PC-3 (cell line): ENCODE measurements around the gene ZBTB7C. TPM values are rescaled to one million over a fixed set of nuclear protein-coding genes. Genes with fewer than 3 reads are reported as not detected.

Experiments used
- ATAC-seq: fragments of 200-7000 bp; cut with Tn5 transposase; 2 replicates; pipeline ENCODE4 v1.9.1; 2020; ENCODE audit warnings: mild to moderate bottlenecking, moderate library complexity
- BruUV-seq: library from RNA; stranded (reverse); fragments of 400-500 nt; replicated peaks from 2 replicates; lab custom pipeline; 2021; lab: Mats Ljungman, UMichigan
- CTCF ChIA-PET: fragments of 300-600 bp; sonication (Branson Sonifier 250); formaldehyde crosslinking; loops from one replicate; lab custom pipeline; 2022; ENCODE audit warnings: antibody characterized with exemption; lab: Charles Lee
- POLR2A ChIA-PET: fragments of 300-600 bp; sonication (Branson Sonifier 250); formaldehyde crosslinking; loops from one replicate; lab custom pipeline; 2022; ENCODE audit warnings: antibody characterized with exemption; ENCODE audit not compliant: unreplicated experiment; lab: Charles Lee
- DNase-seq: peaks from one replicate; pipeline ENCODE4 v3.0.0-alpha.2; 2015
- H2AFZ ChIP-seq: fragments of 300-600 bp; sonication (generic); 2 replicates; pipeline ENCODE4 v1.6.0; 2016; ENCODE audit warnings: antibody characterized with exemption, low read length
- H3F3A ChIP-seq: fragments of 300-600 bp; sonication (generic); one replicate; pipeline ENCODE4 v1.6.0; 2017; ENCODE audit warnings: antibody characterized with exemption, low read length, control low read depth, mild to moderate bottlenecking; ENCODE audit not compliant: unreplicated experiment
- H3K27ac ChIP-seq: fragments of 300-600 bp; sonication (generic); 2 replicates; pipeline ENCODE4 v1.5.1; 2016; ENCODE audit warnings: mild to moderate bottlenecking, low read length
- H3K27me3 ChIP-seq: fragments of 300-600 bp; sonication (generic); 2 replicates; pipeline ENCODE4 v1.6.1; 2016; ENCODE audit warnings: low read length, mixed read lengths
- H3K36me3 ChIP-seq: fragments of 300-600 bp; sonication (generic); 2 replicates; pipeline ENCODE4 v1.6.1; 2016; ENCODE audit warnings: low read depth, mixed run types, low read length, mixed read lengths
- H3K4me1 ChIP-seq: fragments of 300-600 bp; sonication (generic); 2 replicates; pipeline ENCODE4 v1.5.1; 2016; ENCODE audit warnings: low read length; ENCODE audit not compliant: insufficient read depth
- H3K4me2 ChIP-seq: fragments of 300-600 bp; sonication (generic); 2 replicates; pipeline ENCODE4 v1.6.0; 2016; ENCODE audit warnings: low read length
- H3K4me3 ChIP-seq: fragments of 300-600 bp; sonication (generic); 2 replicates; pipeline ENCODE4 v1.5.1; 2016; ENCODE audit warnings: mild to moderate bottlenecking, low read length, mixed read lengths
- H3K79me2 ChIP-seq: fragments of 300-600 bp; sonication (generic); 2 replicates; pipeline ENCODE4 v1.6.1; 2017; ENCODE audit warnings: low read length, mixed read lengths
- H3K9ac ChIP-seq: fragments of 300-600 bp; sonication (generic); 2 replicates; pipeline ENCODE4 v1.6.0; 2016; ENCODE audit warnings: mild to moderate bottlenecking, low read length
- H3K9me2 ChIP-seq: fragments of 300-600 bp; sonication (generic); replicated peaks from 2 replicates; pipeline ENCODE4 v1.6.1; 2016; ENCODE audit warnings: mixed run types, low read length, mixed read lengths
- H3K9me3 ChIP-seq: fragments of 300-600 bp; sonication (generic); 2 replicates; pipeline ENCODE4 v1.6.1; 2016; ENCODE audit warnings: low read length, mixed read lengths
- H4K20me1 ChIP-seq: fragments of 300-600 bp; sonication (generic); 2 replicates; pipeline ENCODE4 v1.6.1; 2016; ENCODE audit warnings: low read length, mixed read lengths
- EZH2 ChIP-seq: fragments of 300-600 bp; sonication (generic); IDR thresholded peaks from one replicate; pipeline ENCODE4 v1.6.1; 2017; ENCODE audit warnings: antibody characterized with exemption, mild to moderate bottlenecking, low read length; ENCODE audit not compliant: unreplicated experiment
- EZH2phosphoT487 ChIP-seq: fragments of 300-600 bp; sonication (generic); IDR thresholded peaks from 2 replicates; pipeline ENCODE4 v1.6.1; 2018; ENCODE audit warnings: mild to moderate bottlenecking, antibody characterized with exemption, low read length, borderline replicate concordance
- intact Hi-C: fragments of 100-400 bp; cut with micrococcal nuclease; formaldehyde crosslinking; loops from 2 replicates; pipeline ENCODE4 v1.9.0; 2023
- total RNA-seq: library from RNA; depleted of rRNA; stranded (reverse); fragments of >200 nt; gene quantifications from 2 replicates; pipeline ENCODE4 v1.2.3, GENCODE V29; 2014
- TF ChIP-seq, protein P1 (sequence below): fragments of 300-600 bp; sonication (generic); conservative IDR thresholded peaks from 2 replicates; pipeline ENCODE4 v1.5.1; 2017; ENCODE audit warnings: antibody characterized with exemption, low read depth, mild to moderate bottlenecking, low read length

The ZBTB7C gene
- total RNA-seq, 1 experiment from 2014 or later, result 1.3 TPM

DNA sequence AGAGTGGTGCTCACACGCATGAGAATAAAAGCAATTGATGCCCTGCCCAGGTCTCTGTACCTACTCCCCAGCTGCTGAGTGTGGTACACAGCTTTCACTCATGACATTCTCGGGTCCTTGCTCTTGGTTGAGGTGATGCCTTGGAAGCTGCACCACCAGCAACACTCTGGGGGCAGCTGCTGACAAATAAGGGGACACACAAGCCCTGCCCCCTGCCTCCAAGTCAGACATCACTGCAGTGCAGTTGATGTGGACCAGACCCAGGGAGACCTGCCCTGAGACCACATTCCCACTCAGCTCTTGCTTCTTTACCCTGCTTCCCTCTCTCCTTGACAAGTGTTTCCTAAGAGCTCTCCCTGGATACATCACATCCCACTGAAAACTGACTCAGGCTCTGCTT, 225.6 kb downstream of the ZBTB7C start:
- no TSS peak for BruUV-seq

DNA sequence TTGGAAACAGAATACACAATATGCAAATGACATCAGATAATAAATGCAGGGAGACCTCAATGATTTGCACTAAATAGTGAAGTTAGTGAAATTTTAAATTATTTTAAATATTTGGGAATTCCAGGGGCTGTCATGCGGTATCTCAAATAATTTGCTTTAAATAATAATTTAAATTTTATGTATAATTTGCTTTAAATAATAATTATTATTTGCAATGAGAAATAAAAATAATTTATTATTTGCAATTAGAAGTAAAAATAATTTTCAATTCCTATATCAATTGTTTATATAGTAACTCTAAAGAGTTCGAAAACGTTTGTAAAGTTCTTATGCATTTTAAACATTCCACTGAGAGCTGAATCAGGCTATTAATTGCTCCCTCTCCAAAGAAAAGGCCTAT, 226.4 kb downstream of the ZBTB7C start:
- Histone ChIP-seq H3K4me3 (no peak overlapping the region), H3K4me1 (no peaks in the 10 kb centered on the region), H3F3A (no peaks in the 10 kb centered on the region), H3K27me3 (no peaks in the 10 kb centered on the region), H3K9me2 (no peaks in the 10 kb centered on the region), H3K36me3 (no peaks in the 10 kb centered on the region), H3K27ac (no peak overlapping the region), H4K20me1 (no peaks in the 10 kb centered on the region), H3K4me2 (no peak overlapping the region), H3K9me3 (no peaks in the 10 kb centered on the region), H3K79me2 (no peaks in the 10 kb centered on the region), H3K9ac (no peak overlapping the region), H2AFZ (no peak overlapping the region)
- BruUV-seq, result no TSS peak
- TF ChIP-seq EZH2, result no peak
- TF ChIP-seq EZH2phosphoT487, result no peak
- TF ChIP-seq, protein P1, sequence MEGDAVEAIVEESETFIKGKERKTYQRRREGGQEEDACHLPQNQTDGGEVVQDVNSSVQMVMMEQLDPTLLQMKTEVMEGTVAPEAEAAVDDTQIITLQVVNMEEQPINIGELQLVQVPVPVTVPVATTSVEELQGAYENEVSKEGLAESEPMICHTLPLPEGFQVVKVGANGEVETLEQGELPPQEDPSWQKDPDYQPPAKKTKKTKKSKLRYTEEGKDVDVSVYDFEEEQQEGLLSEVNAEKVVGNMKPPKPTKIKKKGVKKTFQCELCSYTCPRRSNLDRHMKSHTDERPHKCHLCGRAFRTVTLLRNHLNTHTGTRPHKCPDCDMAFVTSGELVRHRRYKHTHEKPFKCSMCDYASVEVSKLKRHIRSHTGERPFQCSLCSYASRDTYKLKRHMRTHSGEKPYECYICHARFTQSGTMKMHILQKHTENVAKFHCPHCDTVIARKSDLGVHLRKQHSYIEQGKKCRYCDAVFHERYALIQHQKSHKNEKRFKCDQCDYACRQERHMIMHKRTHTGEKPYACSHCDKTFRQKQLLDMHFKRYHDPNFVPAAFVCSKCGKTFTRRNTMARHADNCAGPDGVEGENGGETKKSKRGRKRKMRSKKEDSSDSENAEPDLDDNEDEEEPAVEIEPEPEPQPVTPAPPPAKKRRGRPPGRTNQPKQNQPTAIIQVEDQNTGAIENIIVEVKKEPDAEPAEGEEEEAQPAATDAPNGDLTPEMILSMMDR, result no peak
- ChIA-PET CTCF (no interaction called here), POLR2A (no interaction called here)
- intact Hi-C loops, result no loop called here
- ATAC-seq, result no peak
- DNase-seq, result no peak

More for the DNA sequence above, 225.6 kb downstream of the ZBTB7C start:
- Histone ChIP-seq H3K27me3 (no peaks in the 10 kb centered on the region), H2AFZ (no peak overlapping the region), H3F3A (no peaks in the 10 kb centered on the region), H3K79me2 (no peaks in the 10 kb centered on the region), H3K9me3 (no peaks in the 10 kb centered on the region), H3K4me3 (no peak overlapping the region), H3K9me2 (no peaks in the 10 kb centered on the region), H4K20me1 (no peaks in the 10 kb centered on the region), H3K4me1 (no peaks in the 10 kb centered on the region), H3K27ac (no peak overlapping the region), H3K4me2 (no peak overlapping the region), H3K36me3 (no peaks in the 10 kb centered on the region), H3K9ac (no peak overlapping the region)
- intact Hi-C loops, result no loop called here
- POLR2A ChIA-PET, result no interaction called here
- DNase-seq, result no peak
- TF ChIP-seq EZH2, result no peak
- TF ChIP-seq, protein P1, result no peak
- TF ChIP-seq EZH2phosphoT487, result no peak
- ATAC-seq, result no peak
- CTCF ChIA-PET, result no interaction called here

DNA sequence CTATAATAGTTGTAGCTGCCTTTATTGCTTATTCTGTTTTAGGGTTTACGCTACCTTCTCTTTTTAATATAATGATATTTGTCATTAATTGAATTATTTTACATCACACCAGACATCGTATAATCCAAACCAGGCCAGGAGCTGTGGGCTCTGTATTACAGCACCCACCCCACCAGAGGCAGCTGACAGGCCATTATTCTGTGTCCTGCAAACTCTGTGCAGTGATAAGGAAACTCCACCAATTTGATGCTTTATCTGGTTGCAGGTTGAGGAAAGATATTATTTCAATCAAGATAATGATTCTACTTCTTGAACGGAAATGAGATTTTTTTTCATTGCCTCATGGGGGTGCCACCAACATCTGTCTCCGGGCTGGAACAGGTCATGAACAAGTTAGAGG, 227.3 kb downstream of the ZBTB7C start:
- Histone ChIP-seq H2AFZ (no peak overlapping the region), H3K27me3 (no peaks in the 10 kb centered on the region)
- CTCF ChIA-PET, result no interaction called here

More for the DNA sequence above, 227.3 kb downstream of the ZBTB7C start:
- no peaks in the 10 kb centered on the region for H3K79me2 ChIP-seq
- no peak overlapping the region for H3K4me3 ChIP-seq
- no peak overlapping the region for H3K4me2 ChIP-seq
- no TSS peak for BruUV-seq
- DNase-seq (no peak), ATAC-seq (no peak)
- TF ChIP-seq EZH2phosphoT487, result no peak
- no peak for TF ChIP-seq EZH2
- TF ChIP-seq, protein P1, result no peak
- no peaks in the 10 kb centered on the region for H3K9me3 ChIP-seq
- H4K20me1 ChIP-seq, result no peaks in the 10 kb centered on the region
- H3K9ac ChIP-seq, result no peak overlapping the region
- H3K36me3 ChIP-seq, result no peaks in the 10 kb centered on the region
- no peaks in the 10 kb centered on the region for H3F3A ChIP-seq
- no peak overlapping the region for H3K27ac ChIP-seq
- intact Hi-C loops, result no loop called here
- POLR2A ChIA-PET, result no interaction called here
- no peaks in the 10 kb centered on the region for H3K4me1 ChIP-seq
- H3K9me2 ChIP-seq, result no peaks in the 10 kb centered on the region
